GM12874 (cell line): ENCODE data around the gene VSTM4.

Experiments
- TF ChIP-seq, protein P1 (sequence below): IDR thresholded peaks from 2 replicates; pipeline ENCODE4 v1.5.1; 2011; ENCODE audit warnings: low read depth, mild to moderate bottlenecking, control low read depth, low read length, moderate library complexity; ENCODE audit not compliant: insufficient read depth

Gene VSTM4

DNA sequence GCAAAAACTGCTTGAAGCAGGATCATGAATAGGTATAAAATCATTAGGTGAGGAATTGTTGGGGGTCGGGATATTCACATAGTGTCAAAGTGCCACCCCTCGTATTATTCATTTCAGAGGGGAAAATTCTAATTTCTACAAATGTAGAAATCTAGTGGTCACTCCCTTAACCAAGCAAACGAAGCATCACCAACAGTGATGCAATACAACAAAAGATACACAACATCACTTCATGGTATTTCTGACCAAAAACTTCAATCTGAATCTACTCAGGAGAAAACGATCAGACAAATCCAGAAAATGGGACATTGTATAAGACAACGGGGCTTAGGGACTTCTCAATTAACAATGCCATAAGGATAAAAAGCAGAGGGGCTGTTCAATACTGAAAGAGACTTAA is 44.8 kb upstream of the VSTM4 start:
- TF ChIP-seq, protein P1, sequence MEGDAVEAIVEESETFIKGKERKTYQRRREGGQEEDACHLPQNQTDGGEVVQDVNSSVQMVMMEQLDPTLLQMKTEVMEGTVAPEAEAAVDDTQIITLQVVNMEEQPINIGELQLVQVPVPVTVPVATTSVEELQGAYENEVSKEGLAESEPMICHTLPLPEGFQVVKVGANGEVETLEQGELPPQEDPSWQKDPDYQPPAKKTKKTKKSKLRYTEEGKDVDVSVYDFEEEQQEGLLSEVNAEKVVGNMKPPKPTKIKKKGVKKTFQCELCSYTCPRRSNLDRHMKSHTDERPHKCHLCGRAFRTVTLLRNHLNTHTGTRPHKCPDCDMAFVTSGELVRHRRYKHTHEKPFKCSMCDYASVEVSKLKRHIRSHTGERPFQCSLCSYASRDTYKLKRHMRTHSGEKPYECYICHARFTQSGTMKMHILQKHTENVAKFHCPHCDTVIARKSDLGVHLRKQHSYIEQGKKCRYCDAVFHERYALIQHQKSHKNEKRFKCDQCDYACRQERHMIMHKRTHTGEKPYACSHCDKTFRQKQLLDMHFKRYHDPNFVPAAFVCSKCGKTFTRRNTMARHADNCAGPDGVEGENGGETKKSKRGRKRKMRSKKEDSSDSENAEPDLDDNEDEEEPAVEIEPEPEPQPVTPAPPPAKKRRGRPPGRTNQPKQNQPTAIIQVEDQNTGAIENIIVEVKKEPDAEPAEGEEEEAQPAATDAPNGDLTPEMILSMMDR = no peak

DNA sequence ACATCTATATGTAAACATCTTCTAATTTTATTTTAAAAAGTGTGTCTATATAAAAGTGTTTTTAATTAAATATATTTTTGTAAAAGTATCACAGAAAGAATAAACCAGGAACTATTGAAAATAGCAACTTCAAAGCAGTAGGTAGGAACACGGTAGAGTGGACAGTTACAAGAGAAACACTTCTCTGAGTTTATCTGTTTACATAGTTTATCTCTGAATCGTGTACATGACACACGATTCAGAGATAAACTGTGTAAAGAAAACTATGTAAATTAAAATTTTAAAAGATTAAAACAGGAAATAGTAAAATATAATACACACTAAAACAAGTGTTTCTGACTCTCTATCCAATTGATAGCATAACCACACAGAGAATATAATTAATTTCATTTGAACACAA is 43.6 kb upstream of the VSTM4 start:
- TF ChIP-seq, protein P1 = no peak

DNA sequence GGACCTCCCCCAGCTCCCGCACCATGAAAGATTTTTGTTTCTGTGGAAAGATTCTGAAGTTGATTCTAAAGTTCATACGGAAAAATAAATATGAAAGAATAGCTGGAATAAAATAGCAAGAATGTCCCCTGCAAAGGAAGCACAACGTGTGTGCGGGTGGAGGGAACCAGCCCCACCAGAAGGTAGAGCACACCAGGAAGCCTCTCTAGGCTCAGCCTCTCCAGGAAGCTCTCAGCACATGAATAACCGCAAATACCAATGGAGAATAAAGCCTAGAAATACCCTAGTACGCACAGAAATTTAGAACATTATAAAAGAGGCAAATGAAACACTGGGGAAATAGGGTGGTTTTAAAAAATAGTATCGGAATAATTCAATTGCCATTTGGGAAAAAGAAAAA is 43.1 kb upstream of the VSTM4 start:
- TF ChIP-seq, protein P1 = no peak

DNA sequence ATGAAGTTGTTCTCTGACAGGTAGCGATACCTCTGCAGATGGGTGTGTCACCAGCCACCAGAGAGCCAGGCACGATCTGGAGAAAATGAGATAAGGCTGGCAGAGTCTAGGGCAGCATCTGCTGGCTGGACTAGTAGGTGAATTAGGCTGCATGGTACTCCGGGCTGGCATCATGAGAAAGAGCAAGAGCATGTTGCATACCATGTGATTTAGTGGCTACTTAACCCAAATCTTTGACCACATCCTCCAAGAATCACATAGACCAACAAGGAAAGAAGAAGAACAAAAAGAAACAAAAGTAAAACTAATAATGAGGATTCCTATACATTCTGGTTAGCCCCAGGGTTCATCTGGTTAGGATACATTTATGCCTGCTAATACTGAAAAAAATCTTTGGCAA is 41.9 kb upstream of the VSTM4 start:
- TF ChIP-seq, protein P1 = no peak

DNA sequence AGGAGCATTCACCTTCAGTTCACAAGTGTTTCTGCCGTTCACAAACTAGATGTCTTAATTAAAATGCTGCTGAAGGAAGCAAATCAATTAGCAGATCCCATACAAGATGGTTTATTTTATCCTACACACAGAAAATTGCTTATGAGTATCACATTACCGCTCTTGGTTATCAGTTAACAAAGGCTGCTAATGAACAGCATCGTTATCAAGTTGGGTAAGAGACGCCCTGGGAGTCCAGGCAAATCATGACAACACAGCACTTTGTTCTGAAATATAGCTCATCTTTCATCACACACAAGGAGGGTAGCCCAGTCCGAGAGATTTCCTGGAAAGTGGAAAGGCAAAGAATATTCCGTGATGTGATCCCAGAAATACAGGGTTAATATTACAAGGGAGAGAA is 39.3 kb upstream of the VSTM4 start:
- TF ChIP-seq, protein P1 = no peak

DNA sequence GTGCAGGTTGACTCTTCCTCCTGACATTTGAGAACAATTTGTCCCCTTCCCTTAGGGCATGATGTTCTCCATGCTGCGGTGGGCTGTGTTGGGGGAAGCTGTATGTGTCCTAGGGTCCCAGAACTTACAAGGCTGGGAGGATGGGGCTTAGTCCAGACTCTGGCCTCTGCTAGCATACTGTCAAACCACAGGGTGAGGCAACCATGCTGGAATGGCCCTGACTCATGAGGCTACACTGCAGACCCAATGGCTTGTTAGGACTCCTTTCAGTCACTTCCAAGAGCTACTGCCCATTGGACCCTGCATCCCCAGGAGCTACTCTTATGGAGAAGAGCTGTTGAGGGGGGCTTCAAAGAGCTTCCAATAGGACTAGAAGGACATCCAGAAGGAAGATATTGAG is 38.6 kb upstream of the VSTM4 start:
- TF ChIP-seq, protein P1 = no peak

DNA sequence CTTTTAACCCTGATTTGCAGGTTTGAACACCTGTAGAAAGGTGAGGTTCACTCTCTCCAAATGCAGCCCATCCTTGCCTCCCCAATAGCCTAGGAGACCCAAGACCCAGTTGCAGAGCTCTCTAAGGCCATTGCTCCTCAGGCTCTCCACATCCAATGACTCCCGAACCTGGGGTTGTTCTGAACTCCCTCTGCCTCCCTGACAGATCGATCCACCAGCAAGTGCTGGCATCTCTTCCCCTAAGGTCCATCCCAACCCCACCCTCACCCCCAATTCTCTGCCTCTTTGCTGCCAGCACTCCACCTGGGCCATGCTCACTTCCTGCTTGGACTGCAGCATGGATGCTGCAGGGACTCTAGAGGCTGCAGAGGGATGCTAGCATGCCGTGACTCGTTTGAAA is 37.8 kb upstream of the VSTM4 start:
- TF ChIP-seq, protein P1 = no peak

DNA sequence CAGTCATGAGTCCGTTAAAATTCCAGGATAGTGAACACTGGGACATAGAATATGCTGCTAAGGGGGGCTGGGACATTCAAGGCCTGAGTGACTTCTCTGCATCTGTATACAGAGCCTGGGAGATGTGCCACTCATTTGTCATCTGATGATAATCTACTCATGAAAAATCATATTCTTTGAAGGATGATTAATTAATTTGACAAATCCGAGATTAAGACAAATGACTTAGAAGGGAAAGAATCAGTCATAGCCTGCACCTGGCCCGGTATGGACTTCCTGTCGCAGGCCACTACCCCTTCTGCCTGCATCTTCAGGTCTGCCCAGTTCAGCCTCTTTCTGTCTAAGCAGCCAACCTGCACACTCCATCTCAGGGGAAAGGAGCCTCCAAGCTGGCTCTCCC is 37.3 kb upstream of the VSTM4 start:
- TF ChIP-seq, protein P1 = no peak
